Thyroid gland (tissue), 4 donors: ENCODE results near the gene EIF4G2. TPM values are rescaled to one million over a fixed set of nuclear protein-coding genes. Genes with fewer than 3 reads are reported as not detected.

Experiments used
- DNase-seq, 2 donors: peaks; one replicate each; pipeline ENCODE4 v3.0.0-alpha.2; 2019
- H3K27ac ChIP-seq, 3 donors: fragments of 200-600 bp; sonication (generic); 1 replicate in 2 of 3; 2 replicates in 1 of 3; pipeline ENCODE4 v1.5.1; 2016 to 2019; ENCODE audit warnings: mild to moderate bottlenecking in 1 of 3, moderate library complexity in 1 of 3
- H3K27me3 ChIP-seq: fragments of 200-600 bp; sonication (generic); one replicate; pipeline ENCODE4 v1.5.1; 2019
- H3K36me3 ChIP-seq, 2 donors: fragments of 200-600 bp; sonication (generic); one replicate each; pipeline ENCODE4 v1.5.1; 2016 to 2019
- H3K4me1 ChIP-seq, 2 donors: fragments of 200-600 bp; sonication (generic); one replicate each; pipeline ENCODE4 v1.5.1; 2017 to 2019
- H3K4me3 ChIP-seq, 3 donors: fragments of 200-600 bp; sonication (generic); replicated peaks in 1 of 3; 1 replicate in 2 of 3; 2 replicates in 1 of 3; pipeline ENCODE4 v1.5.1; 2016; ENCODE audit warnings: mild to moderate bottlenecking in 1 of 3
- H3K9me3 ChIP-seq: fragments of 200-600 bp; sonication (generic); one replicate; pipeline ENCODE4 v1.5.1; 2017
- CTCF ChIP-seq, 6 experiments: fragments of 200-600 bp in 3 of 6; fragments of 450-650 bp in 3 of 6; sonication (generic) in 3 of 6; IDR thresholded peaks; one replicate each; pipeline ENCODE4 v1.5.1; 2016 to 2019; ENCODE audit warnings: antibody characterized with exemption in 6 of 6, mild to moderate bottlenecking in 2 of 6, inconsistent platforms in 1 of 6, moderate library complexity in 1 of 6
- POLR2A ChIP-seq, 2 donors: fragments of 450-650 bp; IDR thresholded peaks; one replicate each; pipeline ENCODE4 v1.6.1; 2017; ENCODE audit warnings: antibody characterized with exemption in 2 of 2, mild to moderate bottlenecking in 2 of 2, moderate library complexity in 1 of 2
- WGBS, 2 donors: methylation state at CpG; one replicate each; pipeline ENCODE4 v1.1.5; 2017; 5-methylcytosine and 5-hydroxymethylcytosine counted together
- intact Hi-C: fragments of 100-400 bp; cut with DNase I; formaldehyde crosslinking; loops from one replicate; pipeline ENCODE4 v1.15.1; 2023
- total RNA-seq, 4 donors: library from RNA; depleted of rRNA; stranded (reverse); fragments of >200 nt; gene quantifications; one replicate each; pipeline ENCODE4 v1.2.3, GENCODE V29; 2016

EIF4G2 gene
- total RNA-seq, 4 donors from 2014 or later: 501 to 609 (median 578) TPM

DNA sequence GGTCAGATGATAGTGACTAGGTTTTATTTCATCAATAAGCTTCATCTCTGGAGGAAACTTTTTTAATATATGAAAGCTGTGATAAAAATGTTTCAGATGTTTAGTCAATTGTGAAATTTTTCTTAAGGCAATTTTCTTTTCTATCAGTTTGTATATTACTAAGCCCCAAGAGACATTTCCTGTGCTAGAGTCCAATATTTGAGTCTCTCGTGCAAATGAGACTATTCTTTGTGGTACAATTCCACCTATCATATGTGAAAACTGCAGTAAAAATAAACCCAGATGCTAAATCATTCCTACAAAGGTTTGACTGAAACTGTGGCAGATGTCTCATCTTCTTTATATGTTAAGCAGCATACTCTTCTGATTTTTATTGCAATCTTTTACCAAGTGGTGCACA is 29.6 kb downstream of the EIF4G2 start:
- no peak for DNase-seq
- intact Hi-C loops: no loop called here
- WGBS, 2 donors: 69% methylated on average over 1 of the region's 1 CpG
- Histone ChIP-seq H3K36me3 (peaks cover 23 to 27% of the 10 kb centered on the region in 2 donors), H3K9me3 (no peaks in the 10 kb centered on the region), H3K27me3 (no peaks in the 10 kb centered on the region), H3K4me3 (no peak overlapping the region), H3K4me1 (peaks cover 0 to 3% of the 10 kb centered on the region in 2 donors), H3K27ac (peak overlapping the region in 2 of 3 donors; percentile 18 to 68)
- no peak for TF ChIP-seq CTCF (IDR thresholded peaks at IDR 0.05)
- no peak for TF ChIP-seq POLR2A (IDR thresholded peaks at IDR 0.05)

- H3K9me3 ChIP-seq: no peaks in the 10 kb centered on the region
- H3K4me1 ChIP-seq: no peaks in the 10 kb centered on the region
- TF ChIP-seq CTCF (IDR thresholded peaks at IDR 0.05): no peak
- TF ChIP-seq POLR2A (IDR thresholded peaks at IDR 0.05): no peak
- H3K27me3 ChIP-seq: no peaks in the 10 kb centered on the region
- H3K4me3 ChIP-seq: no peak overlapping the region
- H3K36me3 ChIP-seq: peaks cover 30 to 31% of the 10 kb centered on the region in 2 donors
- peak overlapping the region; percentile 18 to 68 (median 39) for H3K27ac ChIP-seq
- intact Hi-C loops: no loop called here
- 71 to 78% methylated on average over 13 of the region's 13 CpGs for WGBS, 2 donors
- peak; percentile 6 to 14 for DNase-seq
Measured at GRCh38 chr11:10778217-10778970, 30.3 kb downstream of the EIF4G2 start.

- intact Hi-C loops: no loop called here
Measured at GRCh38 chr11:10777806-10778205, 30.9 kb downstream of the EIF4G2 start.

GRCh38 chr11:10777393-10777793 is 31.3 kb downstream of the EIF4G2 start:
- Histone ChIP-seq H3K27me3 (no peaks in the 10 kb centered on the region), H3K4me1 (no peaks in the 10 kb centered on the region), H3K4me3 (no peak overlapping the region), H3K36me3 (peaks cover 40 to 41% of the 10 kb centered on the region in 2 donors), H3K9me3 (no peaks in the 10 kb centered on the region), H3K27ac (peak overlapping the region in 1 of 3 donors; percentile 68)
- intact Hi-C loops: no loop called here
- no peak for TF ChIP-seq POLR2A (IDR thresholded peaks at IDR 0.05)
- TF ChIP-seq CTCF (IDR thresholded peaks at IDR 0.05): no peak
- WGBS, 2 donors: 86 to 88% methylated on average over 3 of the region's 3 CpGs
- no peak for DNase-seq

More at GRCh38 chr11:10777806-10778205, 30.9 kb downstream of the EIF4G2 start:
- 77 to 82% methylated on average over 6 of the region's 6 CpGs for WGBS, 2 donors
- H3K36me3 ChIP-seq: peaks cover 36 to 37% of the 10 kb centered on the region in 2 donors
- no peak for DNase-seq
- H3K4me1 ChIP-seq: no peaks in the 10 kb centered on the region
- no peaks in the 10 kb centered on the region for H3K27me3 ChIP-seq
- H3K4me3 ChIP-seq: no peak overlapping the region
- no peak for TF ChIP-seq CTCF (IDR thresholded peaks at IDR 0.05)
- TF ChIP-seq POLR2A (IDR thresholded peaks at IDR 0.05): no peak
- H3K9me3 ChIP-seq: no peaks in the 10 kb centered on the region
- H3K27ac ChIP-seq: peak overlapping the region; percentile 18 to 68 (median 39)

GRCh38 chr11:10774811-10775210 is 33.9 kb downstream of the EIF4G2 start:
- intact Hi-C loops: no loop called here
- Histone ChIP-seq H3K36me3 (peaks cover 53 to 59% of the 10 kb centered on the region in 2 donors), H3K4me3 (no peak overlapping the region), H3K4me1 (no peaks in the 10 kb centered on the region), H3K27ac (no peak overlapping the region), H3K9me3 (no peaks in the 10 kb centered on the region), H3K27me3 (no peaks in the 10 kb centered on the region)
- DNase-seq: no peak
- whole genome bisulfite sequencing, 2 donors: 93 to 94% methylated on average over 2 of the region's 2 CpGs
- TF ChIP-seq CTCF (IDR thresholded peaks at IDR 0.05) (no peak), POLR2A (IDR thresholded peaks at IDR 0.05) (no peak)
